Smooth muscle cell (in vitro differentiated cells): ENCODE results near the gene TMCC1. TPM values are rescaled to one million over a fixed set of nuclear protein-coding genes. Genes with fewer than 3 reads are reported as not detected.

Source experiments
- DNase-seq: peaks from one replicate; lab custom pipeline; 2025; ENCODE audit not compliant: unreplicated experiment; lab: John Stamatoyannopoulos, UW
- H2AFZ ChIP-seq: fragments of 200-600 bp; sonication (generic); 2 replicates; pipeline ENCODE4 v1.6.0; 2016; ENCODE audit warnings: antibody characterized with exemption, low read depth, mild to moderate bottlenecking
- H3F3A ChIP-seq: fragments of 200-600 bp; sonication (generic); 2 replicates; pipeline ENCODE4 v1.6.0; 2017; ENCODE audit warnings: antibody characterized with exemption, low read depth
- H3K27ac ChIP-seq: fragments of 200-600 bp; sonication (generic); 2 replicates; pipeline ENCODE4 v1.5.1; 2016; ENCODE audit warnings: low read depth, mild to moderate bottlenecking
- H3K27me3 ChIP-seq: fragments of 200-600 bp; sonication (generic); 2 replicates; pipeline ENCODE4 v1.6.1; 2016; ENCODE audit warnings: low read depth, mild to moderate bottlenecking
- H3K36me3 ChIP-seq: fragments of 200-600 bp; sonication (generic); 2 replicates; pipeline ENCODE4 v1.5.1; 2016; ENCODE audit warnings: low read depth
- H3K4me1 ChIP-seq: fragments of 200-600 bp; sonication (generic); 2 replicates; pipeline ENCODE4 v1.5.1; 2016; ENCODE audit warnings: low read depth
- H3K4me2 ChIP-seq: fragments of 200-600 bp; sonication (generic); 2 replicates; pipeline ENCODE4 v1.6.0; 2016; ENCODE audit warnings: mild to moderate bottlenecking
- H3K4me3 ChIP-seq: fragments of 200-600 bp; sonication (generic); 2 replicates; pipeline ENCODE4 v1.5.1; 2016; ENCODE audit warnings: mild to moderate bottlenecking
- H3K79me2 ChIP-seq: fragments of 200-600 bp; sonication (generic); 2 replicates; pipeline ENCODE4 v1.6.0; 2016; ENCODE audit warnings: low read depth, mild to moderate bottlenecking
- H3K9ac ChIP-seq: fragments of 200-600 bp; sonication (generic); 2 replicates; pipeline ENCODE4 v1.6.0; 2016; ENCODE audit warnings: low read depth
- H3K9me3 ChIP-seq: fragments of 200-600 bp; sonication (generic); replicated peaks from 2 replicates; pipeline ENCODE4 v1.5.1; 2016; ENCODE audit warnings: low read depth
- H4K20me1 ChIP-seq: fragments of 200-600 bp; sonication (generic); 2 replicates; pipeline ENCODE4 v1.6.0; 2016; ENCODE audit warnings: low read depth
- WGBS: methylation state at CpG from one replicate; pipeline ENCODE4 v1.1.7; 2016; ENCODE audit warnings: low lambda C conversion rate; 5-methylcytosine and 5-hydroxymethylcytosine counted together
- polyA plus RNA-seq: library from polyadenylated mRNA; unstranded; fragments of >200 nt; fragmentation: Nextera tagmentation; extraction: Ambion mirVana; gene quantifications from 2 replicates; pipeline ENCODE4 v1.2.1, GENCODE V29; 2016
- total RNA-seq: library from RNA; depleted of rRNA; stranded (reverse); fragments of >200 nt; gene quantifications from 2 replicates; pipeline ENCODE4 v1.2.3, GENCODE V29; 2014
- TF ChIP-seq, protein P1 (sequence below): fragments of 200-600 bp; sonication (generic); IDR thresholded peaks from 2 replicates; pipeline ENCODE4 v1.5.1; 2017; ENCODE audit warnings: borderline replicate concordance, mild to moderate bottlenecking, antibody characterized with exemption; ENCODE audit not compliant: insufficient read depth, poor library complexity, severe bottlenecking

The TMCC1 gene
- total and polyA plus RNA-seq, 2 experiments from 2014 or later, result 5.3 to 17.8 TPM

DNA sequence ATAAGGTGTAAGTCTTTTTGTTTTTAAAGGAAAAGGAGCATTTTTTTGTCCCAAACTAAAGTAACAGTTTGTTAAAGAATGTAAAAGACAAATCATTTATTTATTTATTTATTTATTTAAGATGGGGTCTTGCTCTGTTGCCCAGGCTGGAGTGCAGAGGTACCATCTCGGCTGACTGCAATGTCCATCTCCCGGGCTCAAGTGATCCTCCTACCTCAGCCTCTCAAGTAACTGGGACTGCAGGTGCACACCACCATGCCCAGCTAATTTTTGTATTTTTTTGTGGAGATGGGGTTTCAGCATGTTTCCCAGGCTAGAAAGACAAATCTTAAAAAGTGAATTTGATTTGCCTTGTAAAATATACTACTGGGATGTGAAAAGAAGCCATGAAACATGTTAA is 200.8 kb downstream of the TMCC1 start:
- Histone ChIP-seq H3K4me1 (peaks cover 36% of the 10 kb centered on the region), H4K20me1 (peaks cover 45% of the 10 kb centered on the region), H3K79me2 (peaks cover 34% of the 10 kb centered on the region), H3K27ac (no peak overlapping the region), H3K9me3 (no peaks in the 10 kb centered on the region), H3F3A (no peaks in the 10 kb centered on the region), H3K4me3 (no peak overlapping the region), H3K36me3 (no peaks in the 10 kb centered on the region), H2AFZ (no peak overlapping the region), H3K27me3 (no peaks in the 10 kb centered on the region), H3K4me2 (no peak overlapping the region), H3K9ac (no peak overlapping the region)
- 100% methylated on average over 2 of the region's 2 CpGs for WGBS
- no peak for DNase-seq
- TF ChIP-seq, protein P1, sequence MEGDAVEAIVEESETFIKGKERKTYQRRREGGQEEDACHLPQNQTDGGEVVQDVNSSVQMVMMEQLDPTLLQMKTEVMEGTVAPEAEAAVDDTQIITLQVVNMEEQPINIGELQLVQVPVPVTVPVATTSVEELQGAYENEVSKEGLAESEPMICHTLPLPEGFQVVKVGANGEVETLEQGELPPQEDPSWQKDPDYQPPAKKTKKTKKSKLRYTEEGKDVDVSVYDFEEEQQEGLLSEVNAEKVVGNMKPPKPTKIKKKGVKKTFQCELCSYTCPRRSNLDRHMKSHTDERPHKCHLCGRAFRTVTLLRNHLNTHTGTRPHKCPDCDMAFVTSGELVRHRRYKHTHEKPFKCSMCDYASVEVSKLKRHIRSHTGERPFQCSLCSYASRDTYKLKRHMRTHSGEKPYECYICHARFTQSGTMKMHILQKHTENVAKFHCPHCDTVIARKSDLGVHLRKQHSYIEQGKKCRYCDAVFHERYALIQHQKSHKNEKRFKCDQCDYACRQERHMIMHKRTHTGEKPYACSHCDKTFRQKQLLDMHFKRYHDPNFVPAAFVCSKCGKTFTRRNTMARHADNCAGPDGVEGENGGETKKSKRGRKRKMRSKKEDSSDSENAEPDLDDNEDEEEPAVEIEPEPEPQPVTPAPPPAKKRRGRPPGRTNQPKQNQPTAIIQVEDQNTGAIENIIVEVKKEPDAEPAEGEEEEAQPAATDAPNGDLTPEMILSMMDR, result no peak

DNA sequence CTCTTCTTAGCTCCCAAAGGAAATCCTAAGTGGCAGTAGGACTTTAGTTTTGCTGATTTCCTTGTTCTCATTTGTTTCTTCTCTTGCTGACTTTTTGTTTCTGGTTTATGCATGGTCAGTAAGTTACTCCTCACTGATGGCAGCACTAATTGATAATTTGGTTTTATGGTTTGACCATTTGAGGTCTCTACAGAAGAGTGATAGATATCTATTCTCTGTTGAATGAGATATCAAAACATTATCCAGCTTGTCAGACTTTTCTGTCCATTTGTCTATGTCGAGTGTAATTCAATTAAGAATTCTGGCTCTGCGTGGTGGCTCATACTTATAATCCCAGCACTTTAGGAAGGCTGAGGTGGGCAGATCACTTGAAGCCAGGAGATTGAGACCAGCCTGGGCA is 202.5 kb downstream of the TMCC1 start:
- whole genome bisulfite sequencing, result 90% methylated on average over 2 of the region's 2 CpGs
- Histone ChIP-seq H4K20me1 (peaks cover 63% of the 10 kb centered on the region), H3K36me3 (no peaks in the 10 kb centered on the region), H2AFZ (no peak overlapping the region), H3K9me3 (no peaks in the 10 kb centered on the region), H3K9ac (no peak overlapping the region), H3K4me2 (peak overlapping the region; percentile 26), H3K79me2 (peaks cover 46% of the 10 kb centered on the region), H3K27ac (peak overlapping the region; percentile 52), H3K4me3 (no peak overlapping the region), H3K27me3 (no peaks in the 10 kb centered on the region), H3F3A (no peaks in the 10 kb centered on the region), H3K4me1 (peaks cover 40% of the 10 kb centered on the region)
- DNase-seq, result no peak
- TF ChIP-seq, protein P1, result no peak

DNA sequence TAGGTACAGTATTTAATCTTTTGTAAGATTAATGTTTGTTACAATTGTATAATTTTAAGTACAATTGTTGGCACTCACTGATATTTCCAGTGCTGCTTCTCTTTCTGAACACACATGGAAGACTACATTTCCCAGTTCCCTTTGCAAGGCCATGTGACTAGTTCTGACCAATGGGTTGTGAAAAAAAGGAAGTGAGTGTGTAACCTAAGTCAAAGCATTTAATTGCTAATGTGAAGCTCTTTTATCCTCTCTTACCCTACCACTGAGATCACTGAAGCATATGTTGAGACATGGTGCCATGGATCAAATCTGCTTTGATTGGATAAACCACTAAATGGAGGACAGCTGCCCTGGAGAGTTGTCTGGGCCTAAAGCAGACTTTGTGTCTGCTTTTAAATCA is 203.1 kb downstream of the TMCC1 start:
- Histone ChIP-seq H3K9me3 (no peaks in the 10 kb centered on the region), H2AFZ (no peak overlapping the region), H3K79me2 (peaks cover 47% of the 10 kb centered on the region), H3K36me3 (no peaks in the 10 kb centered on the region), H3K27me3 (no peaks in the 10 kb centered on the region), H3K4me2 (peak overlapping the region; percentile 26), H4K20me1 (peaks cover 63% of the 10 kb centered on the region), H3K4me1 (peaks cover 40% of the 10 kb centered on the region), H3K9ac (no peak overlapping the region), H3K27ac (peak overlapping the region; percentile 52), H3F3A (no peaks in the 10 kb centered on the region), H3K4me3 (no peak overlapping the region)
- no peak for DNase-seq
- TF ChIP-seq, protein P1, result no peak

DNA sequence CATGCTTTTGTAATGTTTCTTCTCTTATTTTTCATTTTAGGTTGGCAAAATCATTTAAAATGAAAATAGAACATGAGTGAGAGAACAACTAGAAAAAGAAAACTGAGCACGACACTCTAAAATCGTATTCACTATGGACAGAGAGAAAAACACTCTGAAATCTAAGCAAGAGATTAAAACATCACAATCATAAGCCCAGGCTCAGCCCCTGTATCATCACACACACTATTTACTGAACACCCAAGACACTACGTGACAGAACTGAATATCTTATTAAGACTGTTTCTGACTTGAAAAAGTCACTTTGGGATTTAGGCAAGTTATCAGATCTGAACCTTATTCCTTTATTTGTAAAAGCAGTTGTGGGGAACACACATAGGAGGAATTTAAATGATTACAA is 204.5 kb downstream of the TMCC1 start:
- Histone ChIP-seq H3K27me3 (no peaks in the 10 kb centered on the region), H3K79me2 (peaks cover 61% of the 10 kb centered on the region), H3K4me2 (peak overlapping the region; percentile 84), H4K20me1 (peaks cover 73% of the 10 kb centered on the region), H3K9me3 (no peaks in the 10 kb centered on the region), H2AFZ (no peak overlapping the region), H3K27ac (peak overlapping the region; percentile 48), H3K9ac (no peak overlapping the region), H3K4me3 (no peak overlapping the region), H3K36me3 (no peaks in the 10 kb centered on the region), H3K4me1 (peaks cover 44% of the 10 kb centered on the region), H3F3A (no peaks in the 10 kb centered on the region)
- TF ChIP-seq, protein P1, result no peak
- 69% methylated on average over 3 of the region's 3 CpGs for WGBS
- DNase-seq, result no peak
